Fibroblast of villous mesenchyme (primary cell): Measurements from ENCODE around the gene SEMA4B. TPM values are rescaled to one million over a fixed set of nuclear protein-coding genes. Genes with fewer than 3 reads are reported as not detected.
A peak's percentile ranks its signal among the peaks of the same experiment; 100 is the strongest.

Source experiments
- DNase-seq: peaks from one replicate; pipeline ENCODE4 v3.0.0-alpha.2; 2010; ENCODE audit warnings: low read depth
- H3K4me3 ChIP-seq: 2 replicates; pipeline ENCODE4 v1.5.1; 2011; ENCODE audit warnings: low read depth, mild to moderate bottlenecking, low read length
- total RNA-seq: library from RNA; depleted of rRNA; stranded (reverse); fragments of >200 nt; gene quantifications from 2 replicates; pipeline ENCODE4 v1.2.3, GENCODE V29; 2012
- TF ChIP-seq, protein P1 (sequence below): IDR thresholded peaks from 2 replicates; pipeline ENCODE4 v1.5.1; 2012; ENCODE audit warnings: low read depth, mild to moderate bottlenecking, low read length; ENCODE audit not compliant: insufficient read depth

The SEMA4B gene
- total RNA-seq, 1 donor = 16.4 TPM

DNA sequence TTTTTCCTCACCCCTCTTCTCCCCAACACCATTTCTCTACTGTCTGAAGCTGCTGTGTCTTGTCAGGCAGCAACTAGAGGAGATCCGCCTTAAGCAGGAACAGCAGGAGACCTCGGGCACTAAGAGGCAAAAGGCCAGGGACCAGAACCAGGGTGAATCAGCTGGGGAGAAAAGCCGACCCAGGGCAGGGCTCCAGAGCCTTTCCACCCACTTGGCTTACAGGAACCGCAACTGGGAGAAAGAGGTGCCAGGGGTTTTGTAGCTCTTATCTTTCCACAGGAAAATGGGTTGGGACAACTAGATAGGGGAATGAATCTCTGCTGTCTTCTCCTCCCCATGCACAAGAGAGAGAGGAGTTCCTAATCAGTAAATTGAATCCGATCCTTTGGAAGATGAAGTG lies 61.3 kb downstream of the SEMA4B start:
- no peak for DNase-seq
- H3K4me3 ChIP-seq = no peak overlapping the region
- TF ChIP-seq, protein P1, sequence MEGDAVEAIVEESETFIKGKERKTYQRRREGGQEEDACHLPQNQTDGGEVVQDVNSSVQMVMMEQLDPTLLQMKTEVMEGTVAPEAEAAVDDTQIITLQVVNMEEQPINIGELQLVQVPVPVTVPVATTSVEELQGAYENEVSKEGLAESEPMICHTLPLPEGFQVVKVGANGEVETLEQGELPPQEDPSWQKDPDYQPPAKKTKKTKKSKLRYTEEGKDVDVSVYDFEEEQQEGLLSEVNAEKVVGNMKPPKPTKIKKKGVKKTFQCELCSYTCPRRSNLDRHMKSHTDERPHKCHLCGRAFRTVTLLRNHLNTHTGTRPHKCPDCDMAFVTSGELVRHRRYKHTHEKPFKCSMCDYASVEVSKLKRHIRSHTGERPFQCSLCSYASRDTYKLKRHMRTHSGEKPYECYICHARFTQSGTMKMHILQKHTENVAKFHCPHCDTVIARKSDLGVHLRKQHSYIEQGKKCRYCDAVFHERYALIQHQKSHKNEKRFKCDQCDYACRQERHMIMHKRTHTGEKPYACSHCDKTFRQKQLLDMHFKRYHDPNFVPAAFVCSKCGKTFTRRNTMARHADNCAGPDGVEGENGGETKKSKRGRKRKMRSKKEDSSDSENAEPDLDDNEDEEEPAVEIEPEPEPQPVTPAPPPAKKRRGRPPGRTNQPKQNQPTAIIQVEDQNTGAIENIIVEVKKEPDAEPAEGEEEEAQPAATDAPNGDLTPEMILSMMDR = no peak

DNA sequence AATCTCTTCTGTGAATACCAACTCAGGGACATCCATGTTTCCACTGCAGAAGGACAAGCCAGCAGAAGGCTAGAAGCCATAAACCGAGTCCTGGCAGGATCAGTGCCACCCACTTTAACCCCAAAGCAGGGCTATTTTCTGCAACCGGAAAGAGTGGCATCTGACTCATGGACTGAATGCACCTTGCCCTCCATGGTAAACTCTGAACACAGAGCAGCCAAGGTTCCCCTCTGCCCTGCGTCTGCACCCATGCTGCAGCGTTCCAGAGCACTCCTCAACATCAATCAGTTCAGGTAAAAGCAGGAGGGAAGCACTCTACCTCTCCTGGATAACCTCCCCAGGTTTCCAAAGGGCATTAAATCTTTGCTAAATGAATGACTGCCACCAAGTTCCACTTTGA lies 63.5 kb downstream of the SEMA4B start:
- DNase-seq = no peak
- TF ChIP-seq, protein P1 = no peak
- H3K4me3 ChIP-seq = peak overlapping the region; percentile 93

DNA sequence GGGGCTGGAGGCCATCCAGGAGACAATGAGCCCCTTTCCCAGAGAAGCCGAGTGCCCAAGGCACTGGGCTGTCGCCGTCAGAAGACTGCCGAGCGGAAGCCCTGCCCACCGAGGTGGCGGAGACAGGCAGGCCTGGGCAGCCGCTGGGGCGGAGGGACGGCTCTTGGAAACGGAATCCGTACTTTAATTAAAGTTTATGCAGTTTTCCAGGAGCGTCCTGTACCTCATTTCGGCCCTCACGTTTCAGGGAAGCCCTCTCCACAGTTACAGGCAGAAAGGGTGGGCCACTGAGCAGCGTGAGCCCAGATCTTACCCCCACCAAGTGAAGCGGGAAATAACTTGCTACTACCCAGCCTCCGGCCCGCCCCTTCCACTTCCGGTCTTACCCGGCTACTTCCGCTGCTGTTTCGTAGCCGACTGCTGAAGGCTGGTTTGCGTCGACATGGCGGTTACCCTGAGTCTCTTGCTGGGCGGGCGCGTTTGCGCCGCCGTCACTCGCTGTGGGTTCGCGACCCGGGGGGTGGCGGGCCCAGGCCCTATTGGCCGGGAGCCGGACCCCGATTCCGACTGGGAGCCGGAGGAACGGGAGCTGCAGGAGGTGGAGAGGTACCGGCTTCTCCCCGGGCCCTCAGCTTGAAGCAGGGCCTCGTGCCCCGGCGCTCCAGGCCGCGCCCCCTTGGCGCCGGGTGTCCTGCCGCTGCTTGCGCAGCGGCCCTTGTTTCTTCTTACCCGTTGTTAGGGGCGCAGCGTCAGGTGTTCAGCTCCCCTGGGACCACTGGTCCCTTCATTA lies 64.3 kb downstream of the SEMA4B start, which contains the start of gene NGRN:
Gene NGRN, plus strand, starts transcription at position 402 of the 790 bp plus-strand sequence. Its CDS starts 41 bp downstream, at position 443.
- TF ChIP-seq, protein P1 = no peak
- peak within 1 kb of the TSS; percentile 93 for H3K4me3 ChIP-seq
- DNase-seq = peak; percentile 91

DNA sequence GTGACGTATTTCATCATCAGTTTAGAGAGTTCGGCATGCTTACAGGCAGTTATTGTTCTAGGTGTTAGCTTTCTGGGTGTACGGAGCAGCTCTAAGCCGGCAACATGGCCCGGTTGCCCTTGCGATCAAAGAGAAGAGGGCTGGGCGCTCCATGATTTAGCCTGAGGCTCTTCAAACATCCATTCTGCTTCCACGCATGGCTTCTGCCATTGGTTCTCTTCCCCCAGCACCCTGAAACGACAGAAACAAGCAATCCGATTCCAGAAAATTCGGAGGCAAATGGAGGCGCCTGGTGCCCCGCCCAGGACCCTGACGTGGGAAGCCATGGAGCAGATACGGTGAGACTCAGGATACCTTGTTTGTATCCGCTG lies 64.9 kb downstream of the SEMA4B start:
- peak overlapping the region; percentile 93 for H3K4me3 ChIP-seq
- DNase-seq = peak; percentile 37
- TF ChIP-seq, protein P1 = no peak

DNA sequence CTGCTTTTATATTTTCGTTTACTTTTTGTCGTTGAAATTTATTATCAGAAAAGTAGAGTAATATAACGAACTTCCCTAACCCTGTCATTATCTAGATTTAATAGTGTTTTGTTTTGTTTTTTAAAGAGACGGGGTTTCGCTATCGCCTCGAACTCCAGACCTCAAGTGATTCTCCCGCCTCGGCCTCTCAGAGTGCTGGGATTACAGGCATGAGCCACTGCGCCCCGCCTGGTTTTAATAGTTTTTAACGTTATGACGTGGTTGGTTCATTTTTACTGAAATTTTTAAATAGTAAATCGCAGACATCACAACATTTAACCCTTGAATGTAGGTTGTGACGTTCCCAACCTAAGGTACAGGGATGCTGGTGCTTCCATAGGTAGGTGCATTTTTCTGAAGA lies 65.4 kb downstream of the SEMA4B start:
- peak; percentile 44 for DNase-seq
- TF ChIP-seq, protein P1 = no peak
- peak overlapping the region; percentile 93 for H3K4me3 ChIP-seq

DNA sequence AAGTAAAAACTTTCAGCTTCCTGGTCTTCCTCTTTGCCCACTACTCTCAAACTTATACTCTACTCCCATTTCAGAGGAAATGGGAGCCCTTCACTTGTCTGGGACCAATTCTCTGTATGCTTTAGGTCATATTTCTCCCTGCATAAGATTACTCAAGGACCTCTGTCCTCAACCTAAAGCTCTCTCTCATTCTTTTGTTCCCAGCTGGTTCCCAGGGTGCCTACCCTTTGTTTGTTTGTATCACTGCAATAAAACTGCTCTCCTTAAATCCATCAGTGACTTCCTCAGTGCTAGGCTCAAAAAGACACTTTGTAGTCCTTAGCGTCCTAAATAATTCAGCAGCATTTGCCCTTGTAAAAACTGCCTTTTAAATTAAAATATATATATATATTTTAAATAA lies 67.3 kb downstream of the SEMA4B start:
- TF ChIP-seq, protein P1 = no peak
- DNase-seq = no peak

More for the DNA sequence above, 67.3 kb downstream of the SEMA4B start:
- H3K4me3 ChIP-seq = no peak overlapping the region
